ENCODE measurements around the gene FSIP1.

The FSIP1 gene

GRCh38 chr15:39795486-39795885 is 12.8 kb upstream of the FSIP1 start:
- in situ Hi-C loops (cut with HindIII; ENCODE audit: low pct_ligation_motif_present, low pct_unique_long_range_greater_than_20kb, low sequenced_read_pairs): no loop called here
- DNase-seq: no peak

- in situ Hi-C loops (cut with HindIII; ENCODE audit: low pct_ligation_motif_present, low pct_unique_long_range_greater_than_20kb, low sequenced_read_pairs): no loop called here
Measured at GRCh38 chr15:39794954-39795353, 12.3 kb upstream of the FSIP1 start.

GRCh38 chr15:39793923-39794322 is 11.3 kb upstream of the FSIP1 start:
- DNase-seq: no peak
- in situ Hi-C loops (cut with HindIII; ENCODE audit: low pct_ligation_motif_present, low pct_unique_long_range_greater_than_20kb, low sequenced_read_pairs): no loop called here

More at GRCh38 chr15:39794954-39795353, 12.3 kb upstream of the FSIP1 start:
- no peak for DNase-seq

- in situ Hi-C loops (cut with HindIII; ENCODE audit: low pct_ligation_motif_present, low pct_unique_long_range_greater_than_20kb, low sequenced_read_pairs): no loop called here
- no peak for DNase-seq
Measured at GRCh38 chr15:39792844-39793335, 10.2 kb upstream of the FSIP1 start.

- DNase-seq: no peak
- in situ Hi-C loops (cut with HindIII; ENCODE audit: low pct_ligation_motif_present, low pct_unique_long_range_greater_than_20kb, low sequenced_read_pairs): no loop called here
Measured at GRCh38 chr15:39792025-39792843, 9.6 kb upstream of the FSIP1 start.

DNA sequence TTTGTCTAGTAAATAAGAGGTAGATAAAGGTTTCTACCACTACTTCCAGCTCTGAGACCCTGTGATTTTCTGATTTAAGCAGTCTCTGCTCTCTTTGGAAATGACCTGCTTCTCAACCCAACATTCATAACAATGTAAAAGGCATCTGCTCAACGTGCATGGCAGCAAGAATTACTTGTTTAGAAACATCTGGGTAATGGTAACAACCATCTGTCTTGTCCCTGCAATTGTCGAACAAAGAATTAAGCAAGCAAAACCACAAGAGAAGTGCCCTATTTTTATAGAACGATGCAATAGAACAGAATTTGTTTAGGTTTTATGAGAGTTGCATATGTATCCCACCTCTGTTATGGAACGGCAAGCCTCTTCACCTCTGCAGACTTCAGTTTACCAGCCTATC is 7.1 kb upstream of the FSIP1 start:
- in situ Hi-C loops (cut with HindIII; ENCODE audit: low pct_ligation_motif_present, low pct_unique_long_range_greater_than_20kb, low sequenced_read_pairs): no loop called here
- no peak for DNase-seq

- no peak for DNase-seq
- in situ Hi-C loops (cut with HindIII; ENCODE audit: low pct_ligation_motif_present, low pct_unique_long_range_greater_than_20kb, low sequenced_read_pairs): no loop called here
Measured at GRCh38 chr15:39788800-39789565, 6.3 kb upstream of the FSIP1 start.

DNA sequence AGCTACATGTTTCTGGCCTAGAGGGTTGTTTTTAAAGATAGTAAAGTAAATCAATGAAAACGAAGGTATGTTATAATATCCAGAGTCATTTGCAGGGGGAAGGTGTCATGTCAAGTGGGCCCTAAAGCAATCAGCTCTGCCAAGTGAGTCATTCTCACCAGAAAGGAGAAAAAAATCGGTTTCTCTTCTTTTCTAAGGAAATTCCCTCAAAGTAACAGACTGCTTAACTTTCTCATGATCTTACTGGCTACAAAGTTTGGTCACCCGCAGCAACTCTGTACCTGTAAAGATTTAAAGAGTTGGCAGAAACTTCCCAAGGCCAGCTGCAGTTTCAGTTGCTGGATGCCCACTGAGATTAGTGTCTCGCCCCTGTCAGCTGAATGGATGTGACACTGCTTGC is 5.5 kb upstream of the FSIP1 start:
- DNase-seq: peak; percentile 22
- in situ Hi-C loops (cut with HindIII; ENCODE audit: low pct_ligation_motif_present, low pct_unique_long_range_greater_than_20kb, low sequenced_read_pairs): no loop called here

- DNase-seq: peak; percentile 43
- in situ Hi-C loops (cut with HindIII; ENCODE audit: low pct_ligation_motif_present, low pct_unique_long_range_greater_than_20kb, low sequenced_read_pairs): no loop called here
Measured at GRCh38 chr15:39787479-39787878, 4.8 kb upstream of the FSIP1 start.

DNA sequence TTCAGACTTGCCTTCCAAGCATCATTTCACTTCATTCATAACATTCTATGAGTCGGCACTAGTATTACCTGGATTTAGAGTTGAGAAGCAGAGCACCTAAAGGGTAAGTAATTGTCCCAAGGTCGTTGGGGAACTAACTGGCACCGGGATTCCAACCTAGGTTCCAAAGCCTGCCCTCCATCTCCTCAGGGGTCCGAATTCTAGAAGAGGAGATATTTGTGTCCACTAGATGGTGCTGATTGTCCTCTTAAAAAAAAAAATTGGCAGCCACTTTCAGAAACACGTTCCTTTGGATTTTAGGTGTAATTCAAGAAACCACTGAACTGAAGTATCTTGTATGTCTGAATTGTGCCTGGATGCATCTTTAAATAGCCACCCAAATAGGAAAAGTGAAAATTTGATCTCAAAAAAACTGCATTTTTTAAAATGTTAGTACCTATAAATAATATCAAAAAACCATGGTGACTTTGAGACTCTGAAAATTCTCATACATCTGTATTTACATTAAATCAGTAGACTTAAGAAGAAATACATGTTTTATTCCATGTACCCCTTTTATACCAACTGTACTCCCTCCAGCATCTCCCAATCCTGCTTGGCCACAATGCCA is 3.9 kb upstream of the FSIP1 start:
- in situ Hi-C loops (cut with HindIII; ENCODE audit: low pct_ligation_motif_present, low pct_unique_long_range_greater_than_20kb, low sequenced_read_pairs): no loop called here
- peak; percentile 66 for DNase-seq

- no peak for DNase-seq
- in situ Hi-C loops (cut with HindIII; ENCODE audit: low pct_ligation_motif_present, low pct_unique_long_range_greater_than_20kb, low sequenced_read_pairs): no loop called here
Measured at GRCh38 chr15:39785841-39786240, 3.2 kb upstream of the FSIP1 start.

GRCh38 chr15:39785139-39785538 is 2.5 kb upstream of the FSIP1 start:
- in situ Hi-C loops (cut with HindIII; ENCODE audit: low pct_ligation_motif_present, low pct_unique_long_range_greater_than_20kb, low sequenced_read_pairs): no loop called here
- no peak for DNase-seq

- in situ Hi-C loops (cut with HindIII; ENCODE audit: low pct_ligation_motif_present, low pct_unique_long_range_greater_than_20kb, low sequenced_read_pairs): no loop called here
Measured at GRCh38 chr15:39784638-39785037, 2.0 kb upstream of the FSIP1 start.

GRCh38 chr15:39784125-39784524 is 1.5 kb upstream of the FSIP1 start:
- in situ Hi-C loops (cut with HindIII; ENCODE audit: low pct_ligation_motif_present, low pct_unique_long_range_greater_than_20kb, low sequenced_read_pairs): no loop called here
- DNase-seq: no peak

More at GRCh38 chr15:39784638-39785037, 2.0 kb upstream of the FSIP1 start:
- DNase-seq: no peak

- DNase-seq: peak; percentile 8
- in situ Hi-C loops (cut with HindIII; ENCODE audit: low pct_ligation_motif_present, low pct_unique_long_range_greater_than_20kb, low sequenced_read_pairs): no loop called here
Measured at GRCh38 chr15:39783244-39783820, 691 bp upstream of the FSIP1 start.

- no peak for DNase-seq
- in situ Hi-C loops (cut with HindIII; ENCODE audit: low pct_ligation_motif_present, low pct_unique_long_range_greater_than_20kb, low sequenced_read_pairs): no loop called here
Measured at GRCh38 chr15:39781967-39782302, 706 bp downstream of the FSIP1 start.

DNA sequence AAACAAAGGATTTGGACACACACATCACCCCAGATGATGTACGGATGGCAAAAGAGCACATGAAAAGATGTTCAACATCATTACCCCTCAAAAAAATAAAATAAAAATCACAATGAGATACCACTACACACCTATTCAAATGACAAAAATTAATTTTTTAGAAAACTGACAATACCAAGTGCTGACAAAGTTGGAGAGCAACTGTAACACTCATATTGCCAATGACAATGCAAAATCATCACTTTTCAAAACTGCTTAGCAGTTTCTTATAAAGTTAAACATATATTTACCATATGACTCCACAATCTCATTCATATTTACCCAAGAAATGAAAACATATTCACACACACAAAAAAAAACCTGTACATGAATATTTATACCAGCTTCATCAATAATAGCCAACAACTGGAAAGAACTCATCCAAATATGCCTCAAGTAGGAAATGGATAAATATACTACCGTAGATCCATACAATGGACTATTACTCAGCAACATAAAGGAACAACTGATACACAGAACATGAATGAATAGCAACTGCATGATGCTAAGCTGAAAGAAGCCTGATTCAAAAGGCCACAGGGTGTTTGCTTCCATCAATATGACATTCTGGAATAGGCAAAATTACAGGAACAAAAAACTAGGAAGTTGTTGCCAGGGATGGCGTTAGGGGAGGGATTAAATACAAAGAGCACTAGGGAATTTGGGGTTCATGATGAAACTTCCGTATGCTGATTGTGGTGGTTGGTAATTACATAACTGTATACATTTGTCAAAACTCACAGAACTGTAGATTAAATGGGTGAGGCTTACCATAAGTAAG is 1.3 kb downstream of the FSIP1 start:
- DNase-seq: no peak
- in situ Hi-C loops (cut with HindIII; ENCODE audit: low pct_ligation_motif_present, low pct_unique_long_range_greater_than_20kb, low sequenced_read_pairs): no loop called here

DNA sequence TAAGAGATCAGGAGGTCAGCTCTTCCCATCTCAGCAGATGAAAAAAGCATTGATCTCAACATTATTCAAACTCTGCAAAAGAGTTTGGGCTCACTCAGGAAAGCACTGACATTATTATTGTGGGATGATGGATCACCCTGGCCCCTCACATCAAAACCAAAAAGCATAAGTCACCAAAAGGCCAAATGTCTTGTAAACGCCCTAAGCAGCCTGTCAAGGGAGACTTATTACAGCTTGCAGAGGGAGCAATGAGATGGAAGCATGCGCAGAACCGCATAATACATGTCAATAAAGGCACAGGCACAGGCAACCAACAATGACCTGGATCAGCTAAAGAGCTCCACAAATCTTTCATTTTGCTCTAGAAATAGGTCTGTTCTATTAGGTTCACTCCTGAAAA is 4.6 kb downstream of the FSIP1 start:
- in situ Hi-C loops (cut with HindIII; ENCODE audit: low pct_ligation_motif_present, low pct_unique_long_range_greater_than_20kb, low sequenced_read_pairs): no loop called here

More for the DNA sequence above, 4.6 kb downstream of the FSIP1 start:
- DNase-seq: no peak

Data from ACHN (cell line).